OCI-LY3 (cell line): ENCODE measurements around the gene CCDC90B.

ENCODE experiments used
- CTCF ChIP-seq: fragments of 200-600, 300-600 bp; sonication (generic); IDR thresholded peaks from 2 replicates; pipeline ENCODE4 v1.5.1; 2014; ENCODE audit warnings: antibody characterized with exemption, low read length, low read depth
- EZH2phosphoT487 ChIP-seq: fragments of 200-600 bp; shearing (Covaris generic); IDR thresholded peaks from 2 replicates; pipeline ENCODE4 v1.6.1; 2018; ENCODE audit warnings: antibody characterized with exemption, mixed run types, low read depth

DNA sequence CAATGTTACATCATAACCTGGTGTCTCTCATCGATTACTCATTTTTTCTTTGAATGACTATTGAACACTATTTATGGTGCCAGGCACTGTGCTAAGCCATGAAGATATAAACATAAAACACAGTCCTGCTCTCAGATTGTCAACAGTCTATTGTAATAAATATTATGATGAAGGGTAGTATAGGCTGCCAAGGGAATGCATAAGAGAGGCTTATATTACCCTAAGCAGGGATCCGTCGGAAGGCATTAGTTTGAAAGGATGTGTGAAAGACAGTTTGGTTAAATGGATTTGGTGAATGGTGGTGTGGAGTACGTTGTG, 7.2 kb upstream of the CCDC90B start:
- TF ChIP-seq EZH2phosphoT487 = no peak
- TF ChIP-seq CTCF = no peak
